ENCODE results near the gene MRPL34.
A peak's percentile ranks its signal among the peaks of the same experiment; 100 is the strongest.

MRPL34 gene

DNA sequence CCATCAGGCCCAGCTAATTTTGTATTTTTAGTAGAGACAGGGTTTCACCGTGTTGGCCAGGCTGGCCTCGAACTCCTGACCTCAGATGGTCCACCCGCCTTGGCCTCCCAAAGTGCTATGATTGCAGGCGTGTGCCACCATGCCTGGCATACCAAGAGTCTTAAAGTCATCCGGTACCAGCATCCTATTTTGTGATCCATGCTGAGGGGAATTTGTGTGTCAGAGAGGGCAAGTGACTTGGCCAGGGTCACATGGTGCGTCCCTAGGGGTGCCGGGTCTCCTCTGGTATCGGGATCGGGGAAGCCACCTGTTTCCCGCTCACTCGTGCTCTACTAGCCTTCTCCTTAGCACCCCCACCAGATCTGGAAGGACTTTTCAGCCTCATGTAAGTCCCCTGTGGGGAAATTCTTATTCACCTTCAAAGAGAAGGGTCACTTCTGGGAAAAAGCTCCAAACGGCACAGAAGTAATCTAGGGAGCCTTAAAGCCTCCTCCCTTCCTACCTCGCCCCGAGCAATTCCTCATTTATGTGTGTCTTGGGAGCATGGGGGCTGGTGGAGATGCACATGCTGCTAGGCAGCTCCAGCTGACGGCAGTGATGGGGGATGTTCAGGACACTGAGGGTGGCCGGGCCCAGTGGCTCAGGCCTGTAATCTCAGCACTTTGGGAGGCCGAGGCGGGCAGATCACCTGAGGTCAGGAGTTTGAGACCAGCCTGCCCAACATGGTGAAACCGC, 30.1 kb upstream of the MRPL34 start:
- Histone ChIP-seq H3K4me1 (ENCODE audit: low read depth, poor library complexity, severe bottlenecking) (no peaks in the 10 kb centered on the region), H3K27ac (no peak overlapping the region), H3K4me3 (IDR thresholded peaks at IDR 0.05; ENCODE audit: insufficient read depth, low read depth, low read length) (no peak overlapping the region), H3K36me3 (ENCODE audit: insufficient read depth) (no peaks in the 10 kb centered on the region), H3K79me2 (ENCODE audit: insufficient read depth, low read depth) (no peaks in the 10 kb centered on the region), H4K20me1 (ENCODE audit: insufficient read depth) (no peaks in the 10 kb centered on the region), H3K27me3 (ENCODE audit: insufficient read depth, low read depth) (no peaks in the 10 kb centered on the region), H3K4me2 (no peak overlapping the region), H2AFZ (ENCODE audit: low read depth) (no peak overlapping the region), H3K9ac (no peak overlapping the region)
- TF ChIP-seq, protein P1, sequence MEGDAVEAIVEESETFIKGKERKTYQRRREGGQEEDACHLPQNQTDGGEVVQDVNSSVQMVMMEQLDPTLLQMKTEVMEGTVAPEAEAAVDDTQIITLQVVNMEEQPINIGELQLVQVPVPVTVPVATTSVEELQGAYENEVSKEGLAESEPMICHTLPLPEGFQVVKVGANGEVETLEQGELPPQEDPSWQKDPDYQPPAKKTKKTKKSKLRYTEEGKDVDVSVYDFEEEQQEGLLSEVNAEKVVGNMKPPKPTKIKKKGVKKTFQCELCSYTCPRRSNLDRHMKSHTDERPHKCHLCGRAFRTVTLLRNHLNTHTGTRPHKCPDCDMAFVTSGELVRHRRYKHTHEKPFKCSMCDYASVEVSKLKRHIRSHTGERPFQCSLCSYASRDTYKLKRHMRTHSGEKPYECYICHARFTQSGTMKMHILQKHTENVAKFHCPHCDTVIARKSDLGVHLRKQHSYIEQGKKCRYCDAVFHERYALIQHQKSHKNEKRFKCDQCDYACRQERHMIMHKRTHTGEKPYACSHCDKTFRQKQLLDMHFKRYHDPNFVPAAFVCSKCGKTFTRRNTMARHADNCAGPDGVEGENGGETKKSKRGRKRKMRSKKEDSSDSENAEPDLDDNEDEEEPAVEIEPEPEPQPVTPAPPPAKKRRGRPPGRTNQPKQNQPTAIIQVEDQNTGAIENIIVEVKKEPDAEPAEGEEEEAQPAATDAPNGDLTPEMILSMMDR (conservative IDR thresholded peaks at IDR 0.05; ENCODE audit: low read depth, low read length) = no peak

DNA sequence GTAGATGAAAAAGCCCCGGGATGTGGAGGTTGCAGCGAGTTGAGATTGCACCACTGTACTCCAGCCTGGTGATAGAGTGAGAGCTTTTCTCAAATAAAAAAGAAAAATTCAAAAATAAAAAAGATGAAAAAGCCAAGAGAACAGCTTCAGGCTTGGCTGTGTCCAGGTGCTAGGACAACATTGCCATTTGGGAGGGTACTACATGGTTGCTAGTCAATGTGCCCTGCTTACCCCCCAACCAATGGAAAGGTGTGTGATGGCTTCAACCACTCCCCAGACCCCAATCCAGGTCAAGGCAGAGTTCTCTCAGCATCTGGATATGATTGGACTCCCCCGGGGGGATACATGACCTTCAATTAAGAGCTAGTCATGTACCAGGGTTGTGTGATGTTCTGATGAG, 26.2 kb upstream of the MRPL34 start:
- H3K4me3 ChIP-seq (IDR thresholded peaks at IDR 0.05; ENCODE audit: insufficient read depth, low read depth, low read length) = no peak overlapping the region
- H3K4me2 ChIP-seq = no peak overlapping the region
- no peaks in the 10 kb centered on the region for H3K27me3 ChIP-seq (ENCODE audit: insufficient read depth, low read depth)
- H3K27ac ChIP-seq = no peak overlapping the region
- H4K20me1 ChIP-seq (ENCODE audit: insufficient read depth) = no peaks in the 10 kb centered on the region
- no peaks in the 10 kb centered on the region for H3K79me2 ChIP-seq (ENCODE audit: insufficient read depth, low read depth)
- TF ChIP-seq, protein P1 (conservative IDR thresholded peaks at IDR 0.05; ENCODE audit: low read depth, low read length) = no peak
- peaks cover 6% of the 10 kb centered on the region for H3K4me1 ChIP-seq (ENCODE audit: low read depth, poor library complexity, severe bottlenecking)
- H3K36me3 ChIP-seq (ENCODE audit: insufficient read depth) = no peaks in the 10 kb centered on the region
- H2AFZ ChIP-seq (ENCODE audit: low read depth) = no peak overlapping the region
- H3K9ac ChIP-seq = no peak overlapping the region

DNA sequence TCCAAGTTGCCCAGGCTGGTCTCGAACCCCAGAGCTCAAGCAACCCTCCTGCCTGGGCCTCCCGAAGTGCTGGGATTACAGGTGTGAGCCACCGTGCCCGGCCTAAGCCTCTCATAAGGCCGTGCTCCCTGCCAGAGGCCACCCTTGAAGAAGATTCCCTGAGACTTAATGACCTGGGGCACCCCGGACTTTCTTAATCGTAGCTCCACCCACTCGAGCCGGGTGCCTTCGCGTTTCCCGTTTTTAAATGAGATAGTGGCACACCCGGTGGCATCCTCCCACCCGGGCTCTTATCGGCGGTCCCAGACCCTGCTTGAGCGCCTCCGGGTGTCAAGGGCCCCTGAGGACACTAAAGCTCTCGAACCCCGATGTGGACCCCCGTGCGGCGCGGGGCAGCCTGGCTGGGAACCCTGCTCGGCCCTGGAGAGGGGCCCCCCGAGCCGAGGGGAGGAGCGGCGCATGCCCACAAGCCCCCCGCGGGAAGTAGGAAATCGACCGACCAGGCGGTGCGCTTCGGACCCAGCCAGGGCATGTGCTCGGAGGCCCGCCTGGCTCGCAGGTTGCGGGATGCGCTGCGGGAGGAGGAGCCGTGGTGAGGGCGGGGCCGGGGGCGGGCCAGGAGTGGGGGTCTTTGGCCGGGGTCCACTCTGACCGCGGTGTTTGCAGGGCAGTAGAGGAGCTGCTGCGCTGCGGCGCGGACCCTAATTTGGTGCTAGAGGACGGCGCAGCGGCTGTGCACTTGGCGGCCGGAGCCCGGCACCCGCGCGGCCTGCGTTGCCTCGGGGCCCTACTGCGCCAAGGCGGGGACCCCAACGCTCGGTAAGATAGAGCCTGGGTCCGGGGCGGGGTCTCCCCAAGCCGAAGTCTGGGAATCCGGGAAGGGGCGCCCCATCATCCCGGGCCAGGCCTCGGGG, 24.0 kb upstream of the MRPL34 start, which contains the start of gene ANKLE1:
Gene ANKLE1, plus strand, starts transcription at position 511 of the 914 bp plus-strand sequence. Its CDS starts 20 bp downstream, at position 531.
- Histone ChIP-seq H3K4me1 (ENCODE audit: low read depth, poor library complexity, severe bottlenecking) (peaks cover 6% of the 10 kb centered on the region), H3K27me3 (ENCODE audit: insufficient read depth, low read depth) (no peaks in the 10 kb centered on the region), H3K27ac (peak within 1 kb of the TSS; percentile 32; the same call in 1 of the 2 replicates), H3K4me3 (IDR thresholded peaks at IDR 0.05; ENCODE audit: insufficient read depth, low read depth, low read length) (no peak within 1 kb of the TSS), H3K36me3 (ENCODE audit: insufficient read depth) (no peaks in the 10 kb centered on the region), H3K9ac (peak within 1 kb of the TSS; percentile 61; the same call in 1 of the 2 replicates), H2AFZ (ENCODE audit: low read depth) (peak within 1 kb of the TSS; percentile 37; the same call in 1 of the 2 replicates), H3K4me2 (peak within 1 kb of the TSS; percentile 40), H3K79me2 (ENCODE audit: insufficient read depth, low read depth) (no peaks in the 10 kb centered on the region), H4K20me1 (ENCODE audit: insufficient read depth) (no peaks in the 10 kb centered on the region)
- TF ChIP-seq, protein P1 (conservative IDR thresholded peaks at IDR 0.05; ENCODE audit: low read depth, low read length) = no peak

DNA sequence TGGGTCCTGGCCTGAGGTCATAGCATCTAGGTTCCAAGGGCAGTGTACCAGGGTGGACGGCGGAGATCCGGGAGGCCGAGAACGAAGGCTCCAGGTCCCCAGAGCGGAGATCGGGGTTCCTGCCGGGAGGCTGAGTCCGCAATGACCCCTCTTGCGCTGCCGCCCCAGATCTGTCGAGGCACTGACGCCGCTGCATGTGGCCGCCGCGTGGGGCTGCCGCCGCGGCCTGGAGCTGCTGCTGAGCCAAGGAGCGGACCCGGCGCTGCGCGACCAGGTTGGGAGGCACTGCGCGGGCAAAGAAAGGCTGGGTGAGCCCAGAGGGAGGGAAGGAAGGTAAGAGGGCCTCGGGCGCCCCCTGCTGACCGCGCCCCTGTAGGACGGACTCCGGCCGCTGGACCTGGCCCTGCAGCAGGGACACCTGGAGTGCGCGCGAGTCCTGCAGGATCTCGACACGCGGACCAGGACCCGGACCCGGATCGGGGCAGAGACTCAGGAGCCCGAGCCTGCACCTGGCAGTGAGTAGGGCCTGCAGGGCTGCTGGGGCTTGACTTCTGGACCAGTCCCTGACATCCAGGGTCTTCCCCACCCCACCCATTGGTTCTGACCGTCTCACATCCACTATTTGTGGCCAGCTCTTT, 23.1 kb upstream of the MRPL34 start:
- H3K79me2 ChIP-seq (ENCODE audit: insufficient read depth, low read depth) = no peaks in the 10 kb centered on the region
- peak overlapping the region; percentile 32; the same call in 1 of the 2 replicates for H3K27ac ChIP-seq
- TF ChIP-seq, protein P1 (conservative IDR thresholded peaks at IDR 0.05; ENCODE audit: low read depth, low read length) = peak; percentile 83
- H3K4me2 ChIP-seq = peak overlapping the region; percentile 40
- H3K4me3 ChIP-seq (IDR thresholded peaks at IDR 0.05; ENCODE audit: insufficient read depth, low read depth, low read length) = no peak overlapping the region
- no peaks in the 10 kb centered on the region for H4K20me1 ChIP-seq (ENCODE audit: insufficient read depth)
- H3K9ac ChIP-seq = peak overlapping the region; percentile 61; the same call in 1 of the 2 replicates
- H3K4me1 ChIP-seq (ENCODE audit: low read depth, poor library complexity, severe bottlenecking) = peaks cover 6% of the 10 kb centered on the region
- no peaks in the 10 kb centered on the region for H3K36me3 ChIP-seq (ENCODE audit: insufficient read depth)
- H2AFZ ChIP-seq (ENCODE audit: low read depth) = peak overlapping the region; percentile 37; the same call in 1 of the 2 replicates
- H3K27me3 ChIP-seq (ENCODE audit: insufficient read depth, low read depth) = no peaks in the 10 kb centered on the region

Data from KMS-11 (cell line).